OCI-LY7 (cell line): Measurements from ENCODE around the gene ROCK1.

Experiments used
- CTCF ChIP-seq: fragments of 200-600 bp; sonication (generic); conservative IDR thresholded peaks from 2 replicates; pipeline ENCODE4 v1.5.1; 2014; ENCODE audit warnings: mild to moderate bottlenecking, antibody characterized with exemption, low read length, moderate library complexity, mixed read lengths
- EZH2phosphoT487 ChIP-seq: fragments of 200-600 bp; sonication (generic); IDR thresholded peaks from 2 replicates; pipeline ENCODE4 v1.6.1; 2018; ENCODE audit warnings: low read depth, borderline replicate concordance, mild to moderate bottlenecking, mixed run types, antibody characterized with exemption, low read length, moderate library complexity, mixed read lengths

- no peak for TF ChIP-seq CTCF
- no peak for TF ChIP-seq EZH2phosphoT487
Measured at GRCh38 chr18:21112140-21112473, 494 bp upstream of the ROCK1 start.
